Fibroblast of mammary gland (primary cell): ENCODE measurements around the gene USP48.

Experiments used
- DNase-seq: peaks from one replicate; pipeline ENCODE4 v3.0.0-alpha.2; 2010; ENCODE audit warnings: low read depth
- H3K4me3 ChIP-seq: 2 replicates; pipeline ENCODE4 v1.5.1; 2011; ENCODE audit warnings: low read depth, mild to moderate bottlenecking, low read length, moderate library complexity; ENCODE audit not compliant: control insufficient read depth
- CTCF ChIP-seq: conservative IDR thresholded peaks from 2 replicates; pipeline ENCODE4 v1.5.1; 2011; ENCODE audit warnings: low read depth, low read length, inconsistent platforms; ENCODE audit not compliant: control insufficient read depth, insufficient read depth

The USP48 gene

GRCh38 chr1:21630571-21631343 is 152.2 kb downstream of the USP48 start:
- no peak for DNase-seq
- no peak for TF ChIP-seq CTCF
- no peak overlapping the region for H3K4me3 ChIP-seq

GRCh38 chr1:21629971-21630370 is 153.0 kb downstream of the USP48 start:
- TF ChIP-seq CTCF, result no peak
- no peak overlapping the region for H3K4me3 ChIP-seq
- no peak for DNase-seq

- no peak overlapping the region for H3K4me3 ChIP-seq
- DNase-seq, result no peak
- TF ChIP-seq CTCF, result no peak
Observed at GRCh38 chr1:21628798-21629393, 154.1 kb downstream of the USP48 start.
